Right atrium auricular region (tissue), 2 donors: ENCODE data around the gene ARID5B. TPM values are rescaled to one million over a fixed set of nuclear protein-coding genes. Genes with fewer than 3 reads are reported as not detected.

Experiments used
- DNase-seq: peaks from one replicate; pipeline ENCODE4 v3.0.0-alpha.2; 2019; ENCODE audit warnings: low spot score
- H3K27ac ChIP-seq, 2 donors: fragments of 200-600 bp; sonication (generic); 1 replicate in 1 of 2; 2 replicates in 1 of 2; pipeline ENCODE4 v1.5.1; 2016 to 2019
- H3K27me3 ChIP-seq, 2 donors: fragments of 200-600 bp; sonication (generic); one replicate each; pipeline versions ENCODE4 v1.5.1 to v1.6.0; 2017 to 2019
- H3K36me3 ChIP-seq: fragments of 200-600 bp; sonication (generic); one replicate; pipeline ENCODE4 v1.5.1; 2016
- H3K4me1 ChIP-seq, 2 donors: fragments of 200-600 bp; sonication (generic); one replicate each; pipeline versions ENCODE4 v1.5.1 to v1.6.0; 2017 to 2019
- H3K4me3 ChIP-seq, 2 donors: fragments of 200-600 bp; sonication (generic); 1 replicate in 1 of 2; 2 replicates in 1 of 2; pipeline ENCODE4 v1.5.1; 2017 to 2019; ENCODE audit warnings: mild to moderate bottlenecking in 1 of 2, moderate library complexity in 1 of 2
- H3K9me3 ChIP-seq, 2 donors: fragments of 200-600 bp; sonication (generic); one replicate each; pipeline ENCODE4 v1.5.1; 2019
- CTCF ChIP-seq, 2 donors: fragments of 200-600 bp; sonication (generic); IDR thresholded peaks; one replicate each; pipeline ENCODE4 v1.5.1; 2019; ENCODE audit warnings: antibody characterized with exemption in 2 of 2
- total RNA-seq, 2 donors: library from RNA; depleted of rRNA; stranded (reverse); fragments of >200 nt; gene quantifications; one replicate each; pipeline ENCODE4 v1.1.0, GENCODE V29; 2016

ARID5B gene
- total RNA-seq, 2 donors from 2014 or later: 37.9 to 53.4 TPM

GRCh38 chr10:62131724-62132123 is 230.2 kb downstream of the ARID5B start:
- DNase-seq: no peak
- no peaks in the 10 kb centered on the region for H3K4me1 ChIP-seq
- H3K27me3 ChIP-seq: no peaks in the 10 kb centered on the region
- no peak overlapping the region for H3K4me3 ChIP-seq
- TF ChIP-seq CTCF (IDR thresholded peaks at IDR 0.05): no peak
- H3K36me3 ChIP-seq: no peaks in the 10 kb centered on the region
- H3K27ac ChIP-seq: peak overlapping the region; percentile 21 to 41
- peaks cover 0 to 12% of the 10 kb centered on the region in 2 donors for H3K9me3 ChIP-seq

- no peak overlapping the region for H3K27ac ChIP-seq
- no peak for DNase-seq
- no peak overlapping the region for H3K4me3 ChIP-seq
- H3K4me1 ChIP-seq: no peaks in the 10 kb centered on the region
- H3K27me3 ChIP-seq: no peaks in the 10 kb centered on the region
- H3K36me3 ChIP-seq: no peaks in the 10 kb centered on the region
- no peak for TF ChIP-seq CTCF (IDR thresholded peaks at IDR 0.05)
- peaks cover 0 to 11% of the 10 kb centered on the region in 2 donors for H3K9me3 ChIP-seq
Measured at GRCh38 chr10:62133618-62134017, 232.1 kb downstream of the ARID5B start.

GRCh38 chr10:62136931-62137330 is 235.4 kb downstream of the ARID5B start:
- H3K4me3 ChIP-seq: no peak overlapping the region

More at GRCh38 chr10:62136931-62137330, 235.4 kb downstream of the ARID5B start:
- TF ChIP-seq CTCF (IDR thresholded peaks at IDR 0.05): no peak
- Histone ChIP-seq H3K4me1 (no peaks in the 10 kb centered on the region), H3K27me3 (no peaks in the 10 kb centered on the region), H3K36me3 (no peaks in the 10 kb centered on the region), H3K9me3 (no peaks in the 10 kb centered on the region), H3K27ac (no peak overlapping the region)
- DNase-seq: no peak

Other genes starting within 250 kb of the ARID5B start
- under 1 TPM in 1 of 2 donors, not detected in 1; 0.35 TPM for gene CABCOCO1, start 238.8 kb upstream of the ARID5B start, total RNA-seq